NK-92 (cell line): Measurements from ENCODE around the gene TSC22D3.
"Not testable (repeated sequence)": the region's sequence is repeated elsewhere in the genome, so short reads cannot be mapped to it uniquely, and the experiment has no call there.

Experiments used
- DNase-seq: peaks from one replicate; lab custom pipeline; 2025; ENCODE audit not compliant: unreplicated experiment; lab: John Stamatoyannopoulos, UW

TSC22D3 gene

DNA sequence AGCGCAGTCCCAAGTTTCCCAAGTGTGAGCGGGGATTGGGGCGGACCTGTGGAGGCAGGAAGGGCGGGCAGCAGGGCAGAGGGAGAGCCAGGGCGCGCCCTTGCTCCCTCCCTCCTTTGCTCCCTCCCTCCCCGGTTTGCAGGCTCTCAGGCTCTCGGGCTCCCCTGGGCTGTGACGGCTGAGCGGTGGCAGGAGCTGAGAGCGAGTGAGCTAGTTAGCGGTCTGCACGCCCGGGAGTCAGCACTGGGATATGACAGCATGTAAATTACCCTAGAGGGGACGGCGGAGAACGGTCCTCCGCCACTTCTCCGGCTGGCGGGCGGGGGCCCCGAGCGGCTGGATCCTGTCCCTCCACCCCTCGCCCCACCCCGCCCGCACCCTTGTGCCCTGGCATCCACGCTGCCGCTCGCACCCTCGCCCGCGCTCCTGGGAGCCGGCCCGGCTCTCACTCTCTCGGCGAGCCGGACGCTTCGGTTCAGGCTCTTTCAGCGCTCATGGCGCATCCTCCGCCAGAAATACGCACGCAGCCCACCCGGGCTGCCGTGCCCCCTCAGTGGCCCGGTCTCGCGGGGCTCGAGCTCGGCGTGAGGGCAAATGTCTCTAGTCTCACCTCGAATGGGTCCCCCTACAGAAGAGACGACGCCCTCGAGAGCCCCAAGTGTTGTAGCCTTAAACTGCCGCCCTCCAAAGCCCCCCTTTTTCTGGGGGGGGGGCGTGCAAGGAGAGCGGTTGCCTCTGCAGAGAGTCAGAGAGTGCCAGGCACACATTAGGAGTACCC is at the start of gene TSC22D3:
Gene TSC22D3, minus strand, starts transcription at position 54 of the 778 bp plus-strand sequence. CDS start 368 bp downstream, outside the sequence.
- no peak for DNase-seq

- DNase-seq, result no peak
Observed at GRCh38 chrX:107823456-107823855, 47.9 kb upstream of the TSC22D3 start.

DNA sequence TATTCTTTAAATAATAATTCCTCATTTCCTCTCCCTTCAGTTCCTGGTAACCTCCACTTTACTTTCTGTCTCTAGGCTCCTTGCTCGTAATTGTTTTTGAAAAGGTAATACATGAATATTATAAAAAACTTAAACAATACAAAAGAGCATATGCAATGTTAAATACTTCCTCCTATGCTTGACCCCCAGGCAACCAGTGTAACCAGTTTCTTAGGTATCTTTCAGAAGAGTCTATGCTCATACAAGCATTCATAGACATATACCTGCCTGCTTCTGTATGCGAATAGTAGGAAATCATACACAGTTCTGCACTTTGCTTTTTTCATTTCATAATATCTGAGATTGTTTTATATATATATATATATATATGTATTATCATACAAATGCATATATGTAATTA is 47.5 kb upstream of the TSC22D3 start:
- no peak for DNase-seq

DNA sequence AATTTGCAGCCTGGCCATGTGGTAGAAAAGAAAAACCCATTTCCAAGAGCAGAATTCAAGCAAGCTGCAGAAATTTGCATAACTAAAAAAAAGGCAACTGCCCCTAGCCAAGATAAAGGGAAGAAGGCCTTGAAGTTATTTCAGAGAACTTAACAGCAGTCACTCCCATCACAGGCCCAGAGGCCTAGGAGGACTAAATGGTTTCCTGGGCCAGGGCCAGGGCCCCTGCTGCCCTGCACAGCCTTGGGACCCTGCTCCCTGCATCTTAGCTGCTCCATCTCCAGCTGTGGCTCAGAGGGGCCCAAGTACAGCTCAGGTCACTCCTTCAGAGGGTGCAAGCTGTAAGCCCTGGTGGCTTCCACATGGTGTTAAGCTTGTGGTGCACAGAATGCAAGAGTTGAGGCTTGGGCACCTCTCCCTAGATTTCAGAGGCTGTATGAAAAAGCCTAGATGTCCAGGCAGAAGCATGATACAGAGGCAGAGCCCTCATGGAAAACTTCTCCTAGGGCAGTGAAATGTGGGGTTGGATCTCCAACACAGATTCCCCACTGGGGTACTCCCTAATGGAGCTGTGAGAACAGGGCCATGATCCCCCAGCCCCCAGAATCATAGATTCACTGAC is 43.4 kb upstream of the TSC22D3 start:
- no peak for DNase-seq

GRCh38 chrX:107810053-107810452 is 34.5 kb upstream of the TSC22D3 start:
- DNase-seq, result not testable (repeated sequence)

DNA sequence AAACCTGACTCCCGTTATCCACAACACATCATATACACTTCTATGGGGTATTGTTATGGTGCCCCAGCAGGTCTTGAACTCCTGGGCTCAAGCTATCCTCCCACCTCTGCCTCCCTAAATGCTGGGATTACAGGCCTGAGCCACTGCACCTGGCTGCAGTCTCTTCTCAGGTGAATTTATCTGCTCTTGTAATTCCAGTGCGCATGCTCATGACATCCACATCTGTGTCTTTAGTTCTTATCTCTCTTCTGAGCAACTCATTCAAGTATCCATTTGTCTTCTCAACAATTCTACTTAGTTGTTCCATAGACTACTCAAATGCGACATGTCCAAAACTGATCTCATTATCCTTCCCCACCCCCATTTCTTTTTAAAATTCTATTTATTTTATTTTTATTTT is 29.6 kb upstream of the TSC22D3 start:
- no peak for DNase-seq

GRCh38 chrX:107804427-107804826 is 28.8 kb upstream of the TSC22D3 start:
- no peak for DNase-seq

DNA sequence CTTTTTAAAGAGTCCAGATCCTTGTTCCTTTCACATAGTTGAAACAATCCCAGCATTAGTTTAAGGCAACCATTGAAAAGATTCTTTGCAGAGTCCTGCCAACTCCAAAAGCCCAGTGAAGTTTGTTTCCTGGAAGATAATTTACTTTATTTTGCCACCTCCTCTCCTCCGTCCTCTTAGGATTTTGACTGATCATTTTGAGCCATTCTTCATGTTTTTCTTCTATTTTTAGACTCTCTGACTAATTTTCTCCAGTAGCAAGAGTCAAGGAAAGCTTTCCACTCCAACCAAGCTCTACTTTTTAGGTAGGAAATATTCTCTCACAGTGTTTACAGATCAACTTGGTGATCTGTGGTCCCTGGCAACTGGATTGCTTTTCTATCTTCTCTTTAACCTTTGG is 12.2 kb upstream of the TSC22D3 start:
- DNase-seq, result no peak

DNA sequence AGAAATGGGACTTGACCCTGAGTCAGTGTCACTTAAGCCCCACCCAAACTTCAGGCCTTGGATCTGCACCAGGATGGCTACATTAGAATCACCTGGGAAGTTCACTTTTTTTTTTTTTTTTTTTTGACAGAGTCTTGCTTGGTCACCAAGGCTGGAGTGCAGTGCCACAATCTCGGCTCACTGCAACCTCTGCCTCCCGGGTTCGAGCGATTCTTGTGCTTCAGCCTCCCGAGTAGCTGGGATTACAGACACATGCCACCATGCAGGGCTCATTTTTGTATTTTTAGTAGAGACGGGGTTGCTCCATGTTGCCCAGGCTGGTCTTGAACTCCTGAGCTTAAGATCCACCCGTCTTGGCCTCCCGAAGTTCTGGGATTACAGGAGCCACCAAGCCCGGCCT is 4.9 kb upstream of the TSC22D3 start:
- no peak for DNase-seq

DNA sequence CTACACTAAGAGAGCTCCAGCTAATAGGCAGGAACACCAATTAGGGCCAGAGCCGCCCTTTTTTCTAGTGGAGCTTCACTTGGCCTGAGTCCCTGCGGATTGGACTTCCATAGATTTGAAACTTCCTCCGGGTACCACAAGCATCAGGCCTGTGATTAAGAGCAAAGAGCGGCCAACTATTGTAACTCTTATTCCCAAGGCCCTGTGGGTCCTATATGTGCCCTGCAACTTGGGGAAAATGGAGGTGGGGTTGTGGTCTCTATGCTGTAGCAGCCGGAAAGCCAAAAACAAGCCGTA is 1.9 kb upstream of the TSC22D3 start, which contains the start of gene NCBP2L:
Gene NCBP2L, plus strand, starts transcription at position 198 of the 297 bp plus-strand sequence. CDS start 16,488 bp downstream, outside the sequence.
- DNase-seq, result no peak

- DNase-seq, result no peak
Observed at GRCh38 chrX:107776649-107777535, 1.3 kb upstream of the TSC22D3 start.

DNA sequence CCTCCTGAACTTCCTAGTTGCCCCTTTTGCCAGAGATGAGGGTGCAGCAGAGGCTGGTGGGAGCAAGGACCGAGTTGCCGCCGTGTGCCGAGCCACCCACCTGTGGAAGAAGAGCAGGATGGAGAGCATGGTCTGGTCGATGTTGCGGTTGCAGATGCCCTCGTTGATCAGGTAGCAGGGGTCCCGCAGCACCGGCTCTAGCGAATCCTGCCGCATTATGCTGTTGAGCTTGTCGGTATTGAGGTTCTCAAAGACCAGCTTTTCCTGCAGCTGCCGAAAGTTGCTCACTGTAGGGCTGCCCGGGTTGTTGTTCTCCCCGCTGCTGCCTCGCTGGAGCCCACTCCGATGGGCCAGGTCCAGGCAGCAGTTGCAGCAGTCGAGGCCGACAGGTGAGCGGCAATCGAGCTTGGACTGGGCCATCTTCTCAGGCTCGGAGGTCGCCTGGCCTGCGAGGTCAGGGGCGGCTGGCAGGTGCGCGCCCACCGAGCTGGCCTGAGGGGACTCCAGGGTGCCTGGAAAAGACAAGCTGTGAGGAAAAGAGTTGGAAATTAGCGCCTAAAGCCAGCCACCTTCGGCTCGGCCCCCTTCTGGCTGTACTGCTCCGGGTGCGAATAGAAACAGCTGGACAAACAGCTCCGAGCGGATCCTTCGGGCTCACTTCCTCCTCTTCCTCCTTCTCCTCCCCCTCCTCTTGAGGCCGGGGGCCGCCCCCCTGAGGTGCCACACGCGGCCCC is 420 bp downstream of the TSC22D3 start:
- DNase-seq, result no peak

GRCh38 chrX:107773906-107774435 is 1.6 kb downstream of the TSC22D3 start:
- no peak for DNase-seq

GRCh38 chrX:107773206-107773605 is 2.4 kb downstream of the TSC22D3 start:
- no peak for DNase-seq

- DNase-seq, result no peak
Observed at GRCh38 chrX:107769581-107770317, 5.8 kb downstream of the TSC22D3 start.

GRCh38 chrX:107768051-107768450 is 7.5 kb downstream of the TSC22D3 start:
- no peak for DNase-seq

DNA sequence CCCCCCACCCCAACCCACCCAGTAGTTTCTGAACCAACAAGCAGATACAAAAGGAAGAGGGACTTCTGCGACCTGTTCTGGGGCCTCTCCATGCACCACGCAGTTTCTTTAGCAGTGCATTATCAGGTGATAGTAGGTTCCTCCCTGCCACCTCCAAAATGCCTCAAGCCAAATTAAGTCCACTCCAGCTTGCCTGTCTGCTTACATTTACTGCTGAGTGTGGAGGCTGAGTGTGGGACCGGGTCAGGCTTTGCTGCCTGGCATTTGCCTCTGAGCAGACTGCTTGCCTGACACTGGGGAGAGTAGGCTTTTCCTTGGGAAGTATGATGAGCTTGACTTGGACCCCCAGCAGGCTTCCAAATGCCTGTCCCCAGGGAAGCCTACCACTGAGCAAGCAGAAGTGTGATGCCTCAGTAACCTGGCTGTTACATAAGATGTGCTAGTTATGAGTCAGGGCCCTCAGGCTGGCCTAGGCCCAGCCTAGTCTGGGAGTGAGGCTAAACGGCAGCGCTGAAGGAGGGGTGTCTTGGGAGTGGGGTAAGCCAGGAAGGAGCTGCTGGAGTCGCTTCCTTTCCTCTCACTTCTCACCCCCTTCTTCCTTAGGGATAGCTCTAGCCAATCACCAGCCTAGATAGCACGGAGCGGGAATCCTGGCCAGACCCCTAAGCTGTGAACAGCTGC is 9.0 kb downstream of the TSC22D3 start:
- no peak for DNase-seq

GRCh38 chrX:107764845-107765608 is 10.6 kb downstream of the TSC22D3 start:
- no peak for DNase-seq

DNA sequence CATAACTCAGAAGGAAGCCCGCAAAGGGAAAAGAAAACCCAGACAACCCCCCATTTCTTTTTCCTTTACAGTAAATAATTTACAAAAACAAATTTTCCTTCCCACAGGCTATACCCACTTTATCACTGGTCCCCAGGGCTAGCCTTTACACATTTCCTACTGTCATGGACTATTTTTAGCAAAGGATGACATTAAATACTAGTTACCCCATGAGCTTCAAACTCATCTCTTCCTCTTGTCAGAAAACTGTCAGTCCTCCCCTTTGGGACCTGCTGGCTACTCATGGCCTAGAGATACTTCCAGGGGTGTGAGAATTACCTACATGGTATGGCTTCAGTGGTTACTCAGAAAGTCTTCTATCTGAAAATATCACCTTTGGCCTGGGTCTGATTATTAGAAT is 11.9 kb downstream of the TSC22D3 start:
- DNase-seq, result no peak
